Gastrocnemius medialis (tissue), 4 donors: ENCODE data around the gene ATP2B1. TPM values are rescaled to one million over a fixed set of nuclear protein-coding genes. Genes with fewer than 3 reads are reported as not detected.
A peak's percentile ranks its signal among the peaks of the same experiment; 100 is the strongest.

Experiments
- ATAC-seq, 2 donors: fragments of 150-250 bp; one replicate each; pipeline ENCODE4 v1.9.1; 2016
- DNase-seq, 2 donors: peaks; one replicate each; pipeline ENCODE4 v3.0.0-alpha.2; 2019
- H3K27ac ChIP-seq, 4 donors: fragments of 200-600 bp; sonication (generic); 1 replicate in 1 of 4; 2 replicates in 3 of 4; pipeline ENCODE4 v1.5.1; 2016 to 2018; ENCODE audit warnings: mild to moderate bottlenecking in 2 of 4, moderate library complexity in 1 of 4
- H3K27me3 ChIP-seq, 3 donors: fragments of 200-600 bp; sonication (generic) in 2 of 3; 1 replicate in 1 of 3; 2 replicates in 2 of 3; pipeline versions ENCODE4 v1.5.1 to v1.6.0; 2016 to 2019; ENCODE audit warnings: mild to moderate bottlenecking in 1 of 3, moderate library complexity in 1 of 3
- H3K36me3 ChIP-seq, 2 donors: fragments of 200-600 bp; sonication (generic) in 1 of 2; one replicate each; pipeline ENCODE4 v1.5.1; 2017 to 2018
- H3K4me1 ChIP-seq, 2 donors: fragments of 200-600 bp; sonication (generic) in 1 of 2; one replicate each; pipeline ENCODE4 v1.5.1; 2016 to 2017; ENCODE audit warnings: mild to moderate bottlenecking in 2 of 2
- H3K4me3 ChIP-seq, 4 donors: fragments of 200-600 bp; sonication (generic) in 3 of 4; 1 replicate in 1 of 4; 2 replicates in 3 of 4; pipeline ENCODE4 v1.5.1; 2016 to 2019; ENCODE audit warnings: mild to moderate bottlenecking in 2 of 4
- H3K9me3 ChIP-seq, 3 donors: fragments of 200-600 bp; sonication (generic) in 2 of 3; 1 replicate in 1 of 3; 2 replicates in 2 of 3; pipeline ENCODE4 v1.5.1; 2016 to 2019
- CTCF ChIP-seq, 5 experiments: fragments of 450-650 bp in 3 of 5; fragments of 200-600 bp in 2 of 5; sonication (generic) in 2 of 5; IDR thresholded peaks in 4 of 5; conservative IDR thresholded peaks in 1 of 5; 1 replicate in 4 of 5; 2 replicates in 1 of 5; pipeline ENCODE4 v1.5.1; 2016 to 2019; ENCODE audit warnings: antibody characterized with exemption in 5 of 5, mild to moderate bottlenecking in 3 of 5, moderate library complexity in 3 of 5
- POLR2A ChIP-seq, 2 donors: fragments of 450-650 bp; IDR thresholded peaks; one replicate each; pipeline ENCODE4 v1.6.1; 2017; ENCODE audit warnings: antibody characterized with exemption in 2 of 2, mild to moderate bottlenecking in 2 of 2, moderate library complexity in 2 of 2
- in situ Hi-C, 4 donors: fragments of 200-750 bp; cut with MboI; loops; one replicate each; pipeline versions ENCODE4 v1.15.0 to v1.8.0; 2017; ENCODE audit warnings: low sequenced_read_pairs in 4 of 4
- intact Hi-C: fragments of 100-400 bp; cut with DNase I; formaldehyde crosslinking; loops from one replicate; pipeline ENCODE4 v1.15.1; 2023; ENCODE audit warnings: low total_unique reads
- total RNA-seq, 4 donors: library from RNA; depleted of rRNA; stranded (reverse); fragments of >200 nt; gene quantifications; one replicate each; pipeline versions ENCODE4 v1.1.0 to v1.2.3, GENCODE V29; 2016

Gene ATP2B1
- total RNA-seq, 4 donors from 2014 or later = 32.9 to 52.8 (median 47.1) TPM

- Histone ChIP-seq H3K27me3 (no peaks in the 10 kb centered on the region), H3K9me3 (no peaks in the 10 kb centered on the region), H3K27ac (no peak overlapping the region), H3K4me1 (peaks cover 7 to 31% of the 10 kb centered on the region in 2 donors), H3K36me3 (no peaks in the 10 kb centered on the region), H3K4me3 (no peak overlapping the region)
- ATAC-seq (no peak), DNase-seq (no peak)
- intact Hi-C loops = loop anchor here (5.0 to 10.0 kb wide), 3 partner anchors 708 to 1413 kb away; partner anchors contain the start of gene CCER1
- in situ Hi-C loops = loop anchor here (10.0 to 25.0 kb wide), 5 partner anchors 561 to 1418 kb away; partner anchors contain the start of gene CCER1 (in 2 of the 4)
- TF ChIP-seq POLR2A (IDR thresholded peaks at IDR 0.05) = no peak
- TF ChIP-seq CTCF (IDR thresholded peaks at IDR 0.05 in 4 of 5, conservative IDR thresholded peaks at IDR 0.05 in 1 of 5) = no peak
These were observed 164.6 kb downstream of the ATP2B1 start for GRCh38 chr12:89544022-89544421.

- intact Hi-C loops = loop anchor here (5.0 to 10.0 kb wide), 3 partner anchors 709 to 1414 kb away; partner anchors contain the start of gene CCER1
- DNase-seq = peak; percentile 26 to 45
- Histone ChIP-seq H3K36me3 (no peaks in the 10 kb centered on the region), H3K4me3 (peak overlapping the region in 1 of 4 donors; percentile 13), H3K9me3 (no peaks in the 10 kb centered on the region), H3K4me1 (peaks cover 7 to 29% of the 10 kb centered on the region in 2 donors), H3K27me3 (no peaks in the 10 kb centered on the region), H3K27ac (no peak overlapping the region)
- TF ChIP-seq CTCF (IDR thresholded peaks at IDR 0.05 in 4 of 5, conservative IDR thresholded peaks at IDR 0.05 in 1 of 5) (peak; percentile 59 to 86 (median 67)), POLR2A (IDR thresholded peaks at IDR 0.05) (no peak)
- ATAC-seq = peak; percentile 61 to 80
- in situ Hi-C loops = loop anchor here (10.0 to 25.0 kb wide), 5 partner anchors 562 to 1419 kb away; partner anchors contain the start of gene CCER1 (in 2 of the 4)
These were observed 165.6 kb downstream of the ATP2B1 start for GRCh38 chr12:89542912-89543592.

- in situ Hi-C loops = loop anchor here (10.0 to 25.0 kb wide), 5 partner anchors 563 to 1420 kb away; partner anchors contain the start of gene CCER1 (in 2 of the 4)
These were observed 166.4 kb downstream of the ATP2B1 start for GRCh38 chr12:89542236-89542635.

GRCh38 chr12:89540586-89540985 lies 168.1 kb downstream of the ATP2B1 start:
- TF ChIP-seq CTCF (IDR thresholded peaks at IDR 0.05 in 4 of 5, conservative IDR thresholded peaks at IDR 0.05 in 1 of 5) (no peak), POLR2A (IDR thresholded peaks at IDR 0.05) (no peak)
- intact Hi-C loops = loop anchor here (5.0 to 10.0 kb wide), 3 partner anchors 712 to 1417 kb away; partner anchors contain the start of gene CCER1
- no peaks in the 10 kb centered on the region for H3K9me3 ChIP-seq
- H3K27ac ChIP-seq = no peak overlapping the region
- no peak overlapping the region for H3K4me3 ChIP-seq
- no peak for DNase-seq
- H3K36me3 ChIP-seq = no peaks in the 10 kb centered on the region
- in situ Hi-C loops = loop anchor here (10.0 to 25.0 kb wide), 5 partner anchors 564 to 1422 kb away; partner anchors contain the start of gene CCER1 (in 2 of the 4)
- no peaks in the 10 kb centered on the region for H3K27me3 ChIP-seq
- peaks cover 7 to 28% of the 10 kb centered on the region in 2 donors for H3K4me1 ChIP-seq
- no peak for ATAC-seq

More at GRCh38 chr12:89542236-89542635, 166.4 kb downstream of the ATP2B1 start:
- Histone ChIP-seq H3K4me3 (no peak overlapping the region), H3K36me3 (no peaks in the 10 kb centered on the region), H3K4me1 (peaks cover 7 to 29% of the 10 kb centered on the region in 2 donors), H3K27me3 (no peaks in the 10 kb centered on the region), H3K9me3 (no peaks in the 10 kb centered on the region), H3K27ac (no peak overlapping the region)
- intact Hi-C loops = loop anchor here (5.0 to 10.0 kb wide), 3 partner anchors 710 to 1415 kb away; partner anchors contain the start of gene CCER1
- ATAC-seq = no peak
- DNase-seq = no peak
- TF ChIP-seq CTCF (IDR thresholded peaks at IDR 0.05 in 4 of 5, conservative IDR thresholded peaks at IDR 0.05 in 1 of 5) (no peak), POLR2A (IDR thresholded peaks at IDR 0.05) (no peak)
